Neural progenitor cell (in vitro differentiated cells): ENCODE measurements around the gene TMEM106C.

Source experiments
- EZH2 ChIP-seq: fragments of 200-600 bp; sonication (generic); IDR thresholded peaks from 2 replicates; pipeline ENCODE4 v1.6.1; 2017; ENCODE audit warnings: antibody characterized with exemption, mild to moderate bottlenecking, moderate library complexity
- TF ChIP-seq, protein P1 (sequence below): fragments of 200-600 bp; sonication (generic); IDR thresholded peaks from 2 replicates; pipeline ENCODE4 v1.5.1; 2017; ENCODE audit warnings: antibody characterized with exemption, mild to moderate bottlenecking

DNA sequence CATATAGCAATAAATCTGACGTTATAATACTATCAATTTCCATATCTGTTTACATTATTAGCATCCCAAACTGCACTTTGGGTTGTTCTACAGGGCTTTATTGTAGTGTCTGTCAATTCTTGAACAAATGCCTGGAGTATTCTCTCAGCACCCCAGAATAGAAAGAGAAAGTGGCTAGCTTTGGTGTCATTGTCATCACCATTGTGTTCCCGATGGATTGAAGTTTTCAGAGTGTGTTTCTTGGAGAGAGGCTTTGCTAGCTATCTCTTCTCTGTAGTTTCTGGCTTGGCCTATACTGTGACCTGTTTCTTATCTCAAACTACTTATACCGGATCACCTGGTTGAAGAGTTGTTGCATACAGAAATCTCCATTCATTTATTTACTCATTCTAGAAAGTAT is 6.4 kb downstream of the TMEM106C start:
- TF ChIP-seq, protein P1, sequence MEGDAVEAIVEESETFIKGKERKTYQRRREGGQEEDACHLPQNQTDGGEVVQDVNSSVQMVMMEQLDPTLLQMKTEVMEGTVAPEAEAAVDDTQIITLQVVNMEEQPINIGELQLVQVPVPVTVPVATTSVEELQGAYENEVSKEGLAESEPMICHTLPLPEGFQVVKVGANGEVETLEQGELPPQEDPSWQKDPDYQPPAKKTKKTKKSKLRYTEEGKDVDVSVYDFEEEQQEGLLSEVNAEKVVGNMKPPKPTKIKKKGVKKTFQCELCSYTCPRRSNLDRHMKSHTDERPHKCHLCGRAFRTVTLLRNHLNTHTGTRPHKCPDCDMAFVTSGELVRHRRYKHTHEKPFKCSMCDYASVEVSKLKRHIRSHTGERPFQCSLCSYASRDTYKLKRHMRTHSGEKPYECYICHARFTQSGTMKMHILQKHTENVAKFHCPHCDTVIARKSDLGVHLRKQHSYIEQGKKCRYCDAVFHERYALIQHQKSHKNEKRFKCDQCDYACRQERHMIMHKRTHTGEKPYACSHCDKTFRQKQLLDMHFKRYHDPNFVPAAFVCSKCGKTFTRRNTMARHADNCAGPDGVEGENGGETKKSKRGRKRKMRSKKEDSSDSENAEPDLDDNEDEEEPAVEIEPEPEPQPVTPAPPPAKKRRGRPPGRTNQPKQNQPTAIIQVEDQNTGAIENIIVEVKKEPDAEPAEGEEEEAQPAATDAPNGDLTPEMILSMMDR = no peak
- TF ChIP-seq EZH2 = no peak
